ENCODE results near the gene PSMD5.

The PSMD5 gene

DNA sequence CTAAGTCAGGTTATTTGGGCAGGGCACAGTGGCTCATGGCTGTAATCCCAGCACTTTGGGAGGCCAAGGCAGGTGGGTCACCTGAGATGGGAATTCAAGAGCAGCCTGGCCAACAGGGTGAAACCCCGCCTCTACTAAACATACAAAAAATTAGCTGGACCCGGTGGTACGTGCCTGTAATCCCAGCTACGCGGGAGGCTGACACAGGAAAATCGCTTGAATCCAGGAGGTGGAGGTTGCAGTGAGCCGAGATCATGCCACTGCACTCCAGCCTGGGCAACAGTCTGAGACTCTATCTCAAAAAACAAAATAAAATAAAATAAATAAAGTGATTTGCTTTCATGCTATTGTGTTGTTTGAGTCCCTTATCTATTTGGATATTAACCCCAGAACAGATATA lies 41.3 kb downstream of the PSMD5 start:
- no peak for DNase-seq

DNA sequence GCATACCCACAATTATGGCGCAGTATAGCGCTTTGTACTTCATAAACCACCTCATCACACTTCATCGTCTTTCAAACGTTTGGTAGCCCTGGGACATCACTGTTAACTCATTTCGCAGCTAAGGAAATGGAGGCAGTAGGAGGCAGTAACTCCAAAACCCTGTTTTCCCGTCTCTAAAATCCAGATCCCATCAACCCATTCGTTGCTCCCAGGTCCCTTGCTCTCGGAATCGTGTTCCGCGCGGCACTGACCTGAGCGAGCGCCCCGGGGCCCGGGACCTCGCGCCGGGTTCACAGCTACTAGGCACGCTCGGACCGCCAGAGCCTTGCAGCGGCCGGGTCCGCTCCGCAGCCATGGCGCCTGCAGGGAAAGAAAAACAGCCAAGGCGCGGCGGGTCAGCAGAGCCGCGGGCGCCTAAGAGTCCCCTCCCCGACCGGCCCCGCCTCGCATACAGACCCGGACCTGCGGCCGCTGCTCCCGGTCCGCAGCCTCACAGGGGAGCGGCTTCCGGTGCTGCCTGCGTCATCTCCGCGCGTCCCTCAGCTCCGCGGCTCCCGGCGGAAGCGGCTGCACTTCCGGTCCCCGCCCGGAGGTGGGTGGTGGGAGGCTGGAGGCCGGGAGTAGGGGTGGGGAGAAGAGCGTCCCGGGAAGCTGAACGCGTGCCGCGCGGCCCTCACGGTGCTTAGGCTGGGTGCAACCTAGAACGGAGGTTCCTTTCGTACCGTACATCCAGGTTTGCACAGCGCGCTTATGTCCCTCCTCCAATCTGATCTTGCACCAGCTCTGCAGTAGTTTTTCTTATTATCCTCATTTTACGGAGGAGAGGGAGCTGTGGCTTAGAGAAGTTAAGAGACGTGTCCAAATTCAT lies 49.6 kb downstream of the PSMD5 start, which contains the start of gene FBXW2:
TSS of gene FBXW2 (minus strand) at position 519 of the 868 bp plus-strand sequence. CDS start 5,158 bp downstream, outside the sequence.
- peak; percentile 97 for DNase-seq

DNA sequence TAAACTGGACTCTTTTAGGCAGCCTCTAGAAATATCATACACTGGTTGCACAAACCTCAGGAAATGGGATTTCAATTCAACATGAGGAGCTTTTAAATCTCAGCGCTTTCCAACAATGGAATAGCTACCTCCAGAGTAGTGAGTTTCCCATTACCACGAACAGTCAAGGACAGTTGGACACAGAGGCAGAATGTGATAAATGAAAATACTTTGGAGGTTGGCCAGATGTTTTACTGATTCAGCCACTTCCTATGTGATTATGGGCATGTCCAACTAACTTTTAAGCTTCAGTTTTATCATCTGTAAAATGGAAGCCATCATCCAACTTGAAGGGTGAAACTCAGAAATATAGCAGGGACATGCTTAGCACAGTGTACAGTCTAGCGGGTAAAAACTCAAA lies 51.6 kb downstream of the PSMD5 start:
- no peak for DNase-seq

DNA sequence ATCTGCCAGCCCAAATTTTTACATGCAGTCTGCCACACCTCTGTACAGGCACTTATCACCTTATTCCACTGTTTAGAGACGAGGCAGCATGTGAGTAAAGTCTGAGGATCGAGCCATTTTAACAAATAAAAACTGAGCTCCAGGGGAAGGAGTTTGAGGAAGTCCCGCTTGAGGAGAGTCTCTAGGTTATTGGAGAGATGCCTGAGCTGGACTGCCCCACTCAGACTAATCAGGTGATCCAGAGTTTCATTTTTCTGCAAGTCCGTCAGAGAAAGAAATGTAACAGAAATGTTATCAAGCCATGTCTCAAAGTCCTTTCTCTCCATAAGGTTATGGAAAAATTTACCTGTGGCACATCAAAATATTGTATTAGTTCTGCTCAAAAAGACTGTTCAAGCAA lies 54.8 kb downstream of the PSMD5 start:
- no peak for DNase-seq

DNA sequence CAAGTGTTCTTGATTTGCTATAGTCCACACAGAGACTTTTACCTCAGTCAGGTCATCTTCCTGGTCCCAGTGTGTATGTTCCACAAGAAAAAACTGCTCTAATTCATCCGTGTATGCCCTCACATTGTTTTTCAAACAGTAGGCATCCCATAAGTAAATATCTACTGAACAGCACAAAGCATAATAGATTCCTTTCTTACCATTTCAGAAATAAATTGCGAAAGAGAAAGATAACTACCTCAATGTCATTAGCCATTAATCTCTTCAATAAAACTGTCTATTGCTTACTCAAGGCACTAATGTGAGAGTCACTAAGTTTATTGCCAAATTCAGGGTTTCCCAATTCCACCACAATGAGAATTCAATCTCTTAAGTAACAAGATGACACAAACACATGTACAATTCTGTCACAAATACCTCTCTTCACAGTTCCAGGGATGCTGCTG lies 59.1 kb downstream of the PSMD5 start:
- DNase-seq = no peak

DNA sequence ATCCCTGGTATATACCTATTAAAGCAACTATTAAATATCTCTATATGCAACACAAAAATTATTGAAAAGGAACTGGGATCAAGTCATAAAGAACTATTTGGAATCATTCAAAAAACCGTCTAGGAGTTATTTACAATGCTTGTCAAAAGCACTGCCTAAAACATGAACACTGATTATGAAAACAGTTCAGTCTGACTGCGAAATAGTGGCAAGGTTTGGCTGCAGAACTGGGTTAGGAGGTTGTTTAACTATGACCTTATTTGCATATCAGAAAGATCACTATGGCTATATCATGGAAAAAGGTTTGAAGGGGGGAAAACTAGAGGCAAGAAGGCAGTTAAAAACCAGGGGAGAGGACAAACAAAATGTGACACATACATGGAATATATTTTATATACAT lies 61.5 kb downstream of the PSMD5 start:
- no peak for DNase-seq

DNA sequence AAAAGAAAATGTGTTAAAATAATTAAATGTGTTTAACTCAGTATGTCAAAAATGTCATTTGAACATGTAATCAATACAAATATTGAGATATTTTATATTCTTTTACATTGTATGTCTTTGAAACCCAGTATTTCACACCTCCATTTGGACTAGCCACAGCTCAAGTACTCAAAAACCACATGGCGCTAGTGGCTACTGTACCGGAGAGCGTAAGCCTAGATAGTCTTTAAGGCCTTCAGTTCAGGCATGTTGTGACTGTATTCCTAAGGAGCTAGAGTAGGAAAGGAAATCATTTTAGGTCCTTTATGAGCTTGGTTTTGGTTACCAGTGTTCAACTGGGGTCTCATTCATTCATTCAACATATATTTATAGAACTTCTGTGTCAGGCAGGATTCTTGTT lies 62.4 kb downstream of the PSMD5 start:
- no peak for DNase-seq

DNA sequence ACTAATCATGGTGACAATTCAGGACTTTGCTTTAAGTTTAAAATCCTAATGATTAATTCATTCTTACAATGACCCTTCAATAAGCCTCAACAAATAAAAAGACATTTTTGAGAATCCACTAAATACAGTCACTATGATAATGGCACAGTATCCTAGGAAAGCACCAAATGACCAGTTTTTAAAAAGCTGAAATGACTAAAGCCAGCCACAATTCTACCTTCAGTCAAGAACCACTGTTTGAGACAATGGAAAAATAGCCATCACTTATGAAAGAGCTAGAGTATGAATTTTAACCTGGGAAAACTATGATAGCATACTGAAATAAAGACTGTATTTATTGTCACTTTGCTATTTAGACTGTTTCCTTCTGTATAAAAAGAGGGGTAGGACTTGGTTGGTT lies 63.5 kb downstream of the PSMD5 start:
- no peak for DNase-seq

DNA sequence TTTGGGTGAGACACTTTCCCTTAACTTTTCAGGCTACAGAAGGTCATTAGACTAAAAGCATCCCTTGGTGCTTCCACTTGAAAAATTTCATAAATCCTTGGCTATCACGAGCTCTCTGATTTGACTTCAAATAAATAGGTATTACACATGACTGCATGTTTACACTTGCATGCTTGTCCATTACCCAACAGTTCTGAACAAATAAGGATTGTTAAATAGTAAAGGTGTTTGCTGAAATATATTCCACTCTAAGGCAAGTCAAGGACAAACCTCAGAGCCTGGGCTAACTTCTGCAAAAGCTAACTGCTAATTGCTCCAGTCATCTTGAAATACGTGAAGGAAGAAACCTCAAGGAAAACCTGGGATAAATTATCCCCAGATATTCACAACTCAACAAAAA lies 64.0 kb downstream of the PSMD5 start:
- no peak for DNase-seq

DNA sequence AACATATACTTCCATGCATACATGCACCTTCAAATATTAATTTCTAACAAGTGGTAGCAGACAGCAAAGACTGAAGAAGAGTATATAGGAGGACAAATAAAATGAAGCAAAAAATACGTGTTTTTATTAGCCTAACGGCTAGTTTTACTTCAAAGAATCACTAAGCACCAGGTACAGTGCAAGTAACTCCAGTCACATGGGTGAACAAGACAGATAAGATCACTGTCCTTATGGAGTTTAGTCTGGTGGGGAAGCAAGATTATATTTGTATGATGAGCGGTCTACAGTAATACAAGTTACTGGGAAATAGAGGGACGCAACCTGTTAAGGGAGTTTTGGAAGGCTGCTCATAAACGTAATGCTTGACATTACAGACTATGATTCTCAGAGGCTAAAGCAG lies 65.5 kb downstream of the PSMD5 start:
- no peak for DNase-seq

DNA sequence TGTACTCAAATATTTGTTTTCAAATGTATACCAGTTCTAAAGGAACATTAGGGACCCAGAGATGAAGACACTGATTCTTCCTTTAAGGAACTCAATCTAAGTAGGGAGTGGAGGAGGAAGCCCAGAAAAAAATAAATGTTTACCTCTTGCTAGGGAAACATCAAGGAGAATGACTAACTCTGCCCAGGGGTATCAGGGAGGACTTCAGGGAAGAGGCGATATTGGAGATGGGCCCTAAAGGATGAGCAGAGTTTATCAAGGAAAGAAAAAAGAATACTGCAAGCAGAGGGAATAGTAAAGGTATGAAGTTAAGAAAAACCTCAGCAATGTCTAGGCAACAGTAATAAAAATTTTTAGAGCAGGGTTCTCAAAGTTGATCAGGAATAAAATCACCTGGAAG lies 65.9 kb downstream of the PSMD5 start:
- DNase-seq = no peak

DNA sequence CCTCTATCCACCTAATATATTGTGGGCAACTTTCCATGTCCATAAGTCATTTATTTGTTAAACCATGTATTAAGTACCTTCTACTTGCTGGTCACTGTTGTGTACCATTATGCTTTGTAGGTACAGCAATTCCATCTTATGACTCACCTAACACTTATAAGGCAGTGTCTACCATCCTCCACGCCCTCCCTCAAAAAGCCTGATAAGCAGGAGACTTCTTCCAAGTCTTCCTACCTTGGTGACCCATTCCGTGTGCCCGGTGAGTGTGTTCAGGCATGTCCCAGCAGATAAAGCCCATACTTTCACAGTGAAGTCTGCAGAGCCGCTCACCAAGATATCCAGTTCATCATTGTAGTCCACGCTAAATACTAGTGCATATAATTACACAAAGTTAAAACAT lies 66.9 kb downstream of the PSMD5 start:
- no peak for DNase-seq

DNA sequence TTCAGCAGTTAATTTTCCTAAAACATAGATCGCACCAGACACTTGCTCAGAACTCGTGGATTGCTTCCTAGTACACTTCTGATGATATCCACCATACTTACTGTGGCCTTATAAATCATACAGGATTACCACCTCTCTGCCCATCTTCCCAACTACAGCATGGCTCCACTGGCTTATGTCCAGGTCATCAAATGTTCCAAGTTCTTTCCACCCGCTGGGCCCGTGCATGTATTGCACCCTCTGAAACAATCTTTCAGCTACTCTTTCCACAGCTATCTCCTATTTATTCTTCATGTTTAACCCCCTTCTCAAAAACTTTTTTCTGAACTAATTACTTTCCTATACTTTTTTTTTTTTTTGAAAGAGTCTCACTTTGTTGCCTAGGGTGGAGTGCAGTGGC lies 68.0 kb downstream of the PSMD5 start:
- no peak for DNase-seq

DNA sequence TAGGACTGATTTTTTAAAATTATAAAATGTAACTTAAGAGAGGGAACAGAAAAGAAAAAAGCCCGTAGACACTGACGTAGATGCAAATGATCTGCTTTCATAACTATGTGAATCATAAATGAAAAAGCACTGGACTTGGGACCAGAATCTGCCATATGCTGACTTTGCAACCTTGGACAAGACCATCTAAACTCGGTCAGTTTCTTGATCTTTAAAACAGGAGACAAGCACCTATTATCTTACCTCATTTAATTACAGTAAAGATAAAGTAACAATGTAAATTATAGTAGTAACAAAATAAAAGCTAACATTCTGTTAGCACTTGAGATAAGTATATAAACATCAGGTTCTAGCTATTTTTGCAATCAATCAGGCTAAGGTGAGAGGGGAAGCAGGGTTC lies 69.5 kb downstream of the PSMD5 start:
- no peak for DNase-seq

DNA sequence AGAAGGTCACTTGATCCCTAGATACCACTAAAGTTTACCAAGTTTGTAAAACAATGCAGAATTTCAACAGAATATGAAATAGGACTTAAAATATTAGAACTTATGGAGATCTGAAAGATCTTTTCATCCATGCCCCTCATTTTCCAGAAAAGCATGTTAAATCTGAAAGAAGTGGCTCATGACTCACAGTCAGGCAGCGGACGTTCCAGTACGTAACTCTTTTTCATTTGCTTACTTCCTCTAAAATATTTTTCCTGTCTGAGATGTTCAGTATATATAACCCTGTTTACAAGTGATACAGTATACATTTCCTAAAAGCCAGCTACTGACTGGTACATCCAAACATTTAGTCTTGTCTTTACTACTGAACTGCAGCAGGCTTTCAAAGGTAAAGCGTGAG lies 71.8 kb downstream of the PSMD5 start:
- no peak for DNase-seq

DNA sequence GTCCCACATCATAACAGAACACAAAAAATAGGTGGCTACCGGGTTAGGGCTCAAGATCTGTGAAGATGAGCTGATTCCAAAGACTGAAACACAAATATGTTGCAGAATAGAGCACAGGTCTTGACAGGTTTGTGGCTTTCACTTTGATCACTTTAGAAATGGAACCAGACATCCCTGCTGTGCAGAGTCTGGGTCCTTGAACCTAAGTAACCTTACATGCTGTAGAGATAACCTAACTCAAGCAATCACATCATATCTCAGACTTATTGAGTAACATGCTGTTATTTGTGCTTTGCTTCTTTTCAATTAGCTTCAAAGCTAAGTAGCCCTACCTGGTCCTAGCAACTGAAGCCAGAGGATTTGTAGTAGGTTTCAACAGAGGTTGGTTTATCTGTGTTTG lies 73.8 kb downstream of the PSMD5 start:
- DNase-seq = no peak

DNA sequence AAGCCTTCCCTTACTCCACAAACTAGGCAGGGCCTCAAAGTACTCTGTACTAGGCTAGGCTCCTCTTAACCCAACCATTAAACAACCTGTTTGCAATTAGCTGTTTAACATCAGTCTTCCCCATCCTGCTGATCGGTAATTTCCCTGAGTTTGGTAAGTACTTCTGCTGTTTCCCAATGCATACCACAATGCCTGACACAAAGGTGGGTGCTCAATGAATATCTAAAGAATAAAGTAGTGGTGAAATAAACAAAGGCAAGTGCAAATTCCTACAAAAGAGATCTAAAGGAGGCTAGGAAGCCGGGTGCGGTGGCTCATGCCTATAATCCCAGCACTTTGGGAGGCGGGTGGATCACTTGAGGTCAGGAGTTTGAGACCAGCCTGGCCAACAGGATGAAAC lies 74.5 kb downstream of the PSMD5 start:
- no peak for DNase-seq

DNA sequence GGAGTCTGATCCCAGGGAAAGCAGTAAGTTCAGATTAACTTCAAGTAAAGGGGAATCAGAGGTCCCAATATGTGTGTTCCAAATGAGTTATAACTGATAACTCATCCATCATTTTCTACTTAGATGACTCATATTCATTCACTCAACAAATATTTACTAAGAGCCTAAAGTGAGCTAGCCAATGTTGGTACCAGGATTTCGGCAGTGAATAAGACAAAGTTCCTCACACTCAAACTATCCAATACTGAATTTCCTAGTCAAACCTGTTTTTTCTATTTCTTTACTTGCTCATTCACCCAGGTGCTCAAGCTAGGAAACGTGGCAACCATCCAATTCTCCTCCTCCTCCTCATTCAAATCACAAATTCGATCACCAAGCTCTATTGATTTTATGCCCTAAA lies 75.3 kb downstream of the PSMD5 start:
- no peak for DNase-seq
